ENCODE data around the gene KCNA10.

The KCNA10 gene

GRCh38 chr1:110547017-110547416 lies 28.0 kb upstream of the KCNA10 start:
- DNase-seq (ENCODE audit: low read depth in 1 of 2, low spot score in 1 of 2), result no peak

DNA sequence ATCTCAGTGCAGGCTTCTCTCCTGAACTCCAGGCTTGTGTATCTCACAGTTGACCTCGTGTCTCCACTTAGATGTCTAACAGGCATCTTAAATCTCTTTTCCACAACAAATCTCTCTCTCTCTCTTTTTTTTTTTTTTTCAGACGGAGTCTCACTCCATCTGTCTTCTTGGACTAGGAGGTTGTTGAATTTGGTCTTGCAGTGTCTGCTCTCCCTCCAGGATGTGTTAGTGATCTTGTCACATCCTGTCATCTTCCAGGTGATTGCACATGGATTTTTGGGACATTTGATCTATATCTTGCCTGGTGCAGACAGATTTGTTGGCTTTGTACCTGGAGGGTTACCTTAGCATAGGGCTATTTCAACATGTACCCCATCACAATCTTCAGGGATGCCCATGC lies 26.5 kb upstream of the KCNA10 start:
- no peak for DNase-seq (ENCODE audit: low read depth in 1 of 2, low spot score in 1 of 2)
- Histone ChIP-seq H3K27me3 (ENCODE audit: insufficient read depth, poor library complexity, severe bottlenecking) (no peaks in the 10 kb centered on the region), H3K27ac (replicated peaks) (no peak overlapping the region), H3K4me3 (replicated peaks; ENCODE audit: insufficient read depth, low read length) (no peak overlapping the region)
- no peak for TF ChIP-seq GABPA (IDR thresholded peaks at IDR 0.05; ENCODE audit: low read depth)
- TF ChIP-seq, protein P1, sequence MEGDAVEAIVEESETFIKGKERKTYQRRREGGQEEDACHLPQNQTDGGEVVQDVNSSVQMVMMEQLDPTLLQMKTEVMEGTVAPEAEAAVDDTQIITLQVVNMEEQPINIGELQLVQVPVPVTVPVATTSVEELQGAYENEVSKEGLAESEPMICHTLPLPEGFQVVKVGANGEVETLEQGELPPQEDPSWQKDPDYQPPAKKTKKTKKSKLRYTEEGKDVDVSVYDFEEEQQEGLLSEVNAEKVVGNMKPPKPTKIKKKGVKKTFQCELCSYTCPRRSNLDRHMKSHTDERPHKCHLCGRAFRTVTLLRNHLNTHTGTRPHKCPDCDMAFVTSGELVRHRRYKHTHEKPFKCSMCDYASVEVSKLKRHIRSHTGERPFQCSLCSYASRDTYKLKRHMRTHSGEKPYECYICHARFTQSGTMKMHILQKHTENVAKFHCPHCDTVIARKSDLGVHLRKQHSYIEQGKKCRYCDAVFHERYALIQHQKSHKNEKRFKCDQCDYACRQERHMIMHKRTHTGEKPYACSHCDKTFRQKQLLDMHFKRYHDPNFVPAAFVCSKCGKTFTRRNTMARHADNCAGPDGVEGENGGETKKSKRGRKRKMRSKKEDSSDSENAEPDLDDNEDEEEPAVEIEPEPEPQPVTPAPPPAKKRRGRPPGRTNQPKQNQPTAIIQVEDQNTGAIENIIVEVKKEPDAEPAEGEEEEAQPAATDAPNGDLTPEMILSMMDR (IDR thresholded peaks at IDR 0.05; ENCODE audit: insufficient read depth, low read length), result no peak
- no peak for TF ChIP-seq SPI1 (IDR thresholded peaks at IDR 0.05; ENCODE audit: borderline replicate concordance, low read depth)
- TF ChIP-seq REST (IDR thresholded peaks at IDR 0.05; ENCODE audit: insufficient replicate concordance, low read depth), result no peak
- no peak for TF ChIP-seq POLR2AphosphoS5 (IDR thresholded peaks at IDR 0.05; ENCODE audit: low read depth)

More at GRCh38 chr1:110547017-110547416, 28.0 kb upstream of the KCNA10 start:
- no peak for TF ChIP-seq REST (IDR thresholded peaks at IDR 0.05; ENCODE audit: insufficient replicate concordance, low read depth)
- TF ChIP-seq GABPA (IDR thresholded peaks at IDR 0.05; ENCODE audit: low read depth), result no peak
- TF ChIP-seq, protein P1 (IDR thresholded peaks at IDR 0.05; ENCODE audit: insufficient read depth, low read length), result no peak
- no peak for TF ChIP-seq SPI1 (IDR thresholded peaks at IDR 0.05; ENCODE audit: borderline replicate concordance, low read depth)
- TF ChIP-seq POLR2AphosphoS5 (IDR thresholded peaks at IDR 0.05; ENCODE audit: low read depth), result no peak
- Histone ChIP-seq H3K4me3 (replicated peaks; ENCODE audit: insufficient read depth, low read length) (no peak overlapping the region), H3K27ac (replicated peaks) (no peak overlapping the region), H3K27me3 (ENCODE audit: insufficient read depth, poor library complexity, severe bottlenecking) (no peaks in the 10 kb centered on the region)

DNA sequence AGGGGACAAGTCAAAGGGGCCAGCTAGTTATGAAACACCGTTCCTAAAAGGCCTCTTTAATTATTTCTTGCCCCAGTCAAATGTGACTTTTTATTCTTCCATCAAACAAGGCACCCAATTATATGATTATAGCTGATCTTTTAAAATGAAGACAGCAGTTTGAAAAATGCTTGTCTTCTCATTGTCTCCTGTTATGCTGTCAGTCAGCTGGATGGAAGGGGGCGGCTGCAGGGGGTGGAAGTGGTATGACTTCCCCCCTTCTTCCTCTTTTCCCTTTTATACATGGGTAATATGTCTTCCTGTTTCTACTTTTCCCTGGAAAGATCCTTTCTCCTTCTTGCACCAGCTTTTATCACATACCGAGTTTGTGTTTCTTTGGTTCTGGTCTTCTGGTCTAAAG lies 25.8 kb upstream of the KCNA10 start:
- Histone ChIP-seq H3K4me3 (replicated peaks; ENCODE audit: insufficient read depth, low read length) (no peak overlapping the region), H3K27ac (replicated peaks) (no peak overlapping the region), H3K27me3 (ENCODE audit: insufficient read depth, poor library complexity, severe bottlenecking) (no peaks in the 10 kb centered on the region)
- no peak for TF ChIP-seq POLR2AphosphoS5 (IDR thresholded peaks at IDR 0.05; ENCODE audit: low read depth)
- TF ChIP-seq, protein P1 (IDR thresholded peaks at IDR 0.05; ENCODE audit: insufficient read depth, low read length), result no peak
- no peak for TF ChIP-seq SPI1 (IDR thresholded peaks at IDR 0.05; ENCODE audit: borderline replicate concordance, low read depth)
- TF ChIP-seq REST (IDR thresholded peaks at IDR 0.05; ENCODE audit: insufficient replicate concordance, low read depth), result no peak
- TF ChIP-seq GABPA (IDR thresholded peaks at IDR 0.05; ENCODE audit: low read depth), result no peak
- no peak for DNase-seq (ENCODE audit: low read depth in 1 of 2, low spot score in 1 of 2)

Measured in HL-60 (cell line).